ENCODE results near the gene ZCCHC14. TPM values are rescaled to one million over a fixed set of nuclear protein-coding genes. Genes with fewer than 3 reads are reported as not detected.
"Not testable (repeated sequence)": the region's sequence is repeated elsewhere in the genome, so short reads cannot be mapped to it uniquely, and the experiment has no call there.

The ZCCHC14 gene
- total and polyA plus RNA-seq, 2 of the 13 experiments (the other 11 are each of a cell fraction or from before 2014, with no cell fraction given) = 12.4 to 12.5 TPM

- CTCF ChIA-PET (ENCODE audit: low intra/inter-chr PET ratio, low total read pairs); ATAC-seq; H2AFZ ChIP-seq (ENCODE audit: low read length); FAIRE-seq; H3K27me3 ChIP-seq (ENCODE audit: control insufficient read depth in 1 of 2, insufficient read depth in 2 of 2, low read length in 2 of 2); H3K36me3 ChIP-seq (replicated peaks in 1 of 2; ENCODE audit: control insufficient read depth in 1 of 2, insufficient read depth in 2 of 2, low read length in 2 of 2); H3K9me3 ChIP-seq (ENCODE audit: low read length); TF ChIP-seq NR2F6 (CRISPR knock-in tag; IDR thresholded peaks at IDR 0.05): not testable (repeated sequence)
- peak overlapping the region; percentile 84 for H3K4me2 ChIP-seq (ENCODE audit: low read depth, low read length)
- H3K9ac ChIP-seq (ENCODE audit: insufficient read depth, low read depth, low read length) = peak overlapping the region; percentile 100
- intact Hi-C loops (cut with micrococcal nuclease; ENCODE audit: unreplicated experiment) (loop anchor here (2.0 to 10.0 kb wide), 3 partner anchors 68 to 470 kb away; partner anchors contain the start of gene C16orf95), in situ Hi-C loops (cut with HindIII; ENCODE audit: extremely low pct_ligation_motif_present, low pct_unique_long_range_greater_than_20kb) (loop anchor here (25.0 kb wide), 1 partner anchor 477 kb away; the partner anchor contains the start of gene SLC7A5)
- POLR2A ChIA-PET = interaction anchor here (2.5 to 14.0 kb wide), 4 partner anchors 10 to 67 kb away, joined by 13 to 265 read pairs (median 105); partner anchors contain the start of genes C16orf95 and MAP1LC3B
- peak; percentile 57 for DNase-seq (ENCODE audit: low spot score)
- peaks cover 23% of the 10 kb centered on the region for H4K20me1 ChIP-seq (ENCODE audit: insufficient read depth, low read length)
- H3K4me1 ChIP-seq (ENCODE audit: insufficient read depth, low read length) = peaks cover 54% of the 10 kb centered on the region
- 9% methylated on average over 12 of the region's 12 CpGs for WGBS (ENCODE audit: low lambda C conversion rate)
- H3K4me3 ChIP-seq (replicated peaks in 1 of 3; ENCODE audit: insufficient read depth in 1 of 3, low read depth in 2 of 3, low read length in 3 of 3) = peak overlapping the region; percentile 78 to 100 (median 96)
- H3K27ac ChIP-seq (ENCODE audit: extremely low read length, insufficient read depth, low read length) = peak overlapping the region; percentile 100
- H3K79me2 ChIP-seq (ENCODE audit: insufficient read depth, low read length) = peaks cover 41% of the 10 kb centered on the region
- TSS peak; percentile 33 for BruUV-seq (replicated peaks)
- TF ChIP-seq HDAC2 (CRISPR knock-in tag; IDR thresholded peaks at IDR 0.05) (0 out of 2 replicates have a peak, but pooled peaks have one; percentile 2), NR2F6 (IDR thresholded peaks at IDR 0.05) (0 out of 2 replicates have a peak, but pooled peaks have one; percentile 33), ZNF121 (CRISPR knock-in tag; IDR thresholded peaks at IDR 0.05) (peak; percentile 5; the same call in 1 of the 2 replicates), RARA (CRISPR knock-in tag; IDR thresholded peaks at IDR 0.05) (peak; percentile 69), ZFP36L1 (CRISPR knock-in tag; IDR thresholded peaks at IDR 0.05) (0 out of 2 replicates have a peak, but pooled peaks have one; percentile 31), ZNF567 (CRISPR knock-in tag; IDR thresholded peaks at IDR 0.05; ENCODE audit: borderline replicate concordance) (0 out of 2 replicates have a peak, but pooled peaks have one; percentile 65), MEF2D (CRISPR knock-in tag; IDR thresholded peaks at IDR 0.05) (0 out of 2 replicates have a peak, but pooled peaks have one; percentile 80), TARDBP (CRISPR knock-in tag; IDR thresholded peaks at IDR 0.05) (0 out of 2 replicates have a peak, but pooled peaks have one; percentile 16), FOXA3 (CRISPR knock-in tag; IDR thresholded peaks at IDR 0.05) (peak; percentile 20; the same call in 1 of the 2 replicates), ADNP (CRISPR knock-in tag; IDR thresholded peaks at IDR 0.05) (0 out of 2 replicates have a peak, but pooled peaks have one; percentile 9), SP5 (CRISPR knock-in tag; IDR thresholded peaks at IDR 0.05; ENCODE audit: borderline replicate concordance, low read depth) (peak; percentile 75), FOXP1 (IDR thresholded peaks at IDR 0.05) (peak; percentile 83), FOXP1 (CRISPR knock-in tag; IDR thresholded peaks at IDR 0.05) (peak; percentile 90), NR2F1 (CRISPR knock-in tag; IDR thresholded peaks at IDR 0.05) (peak in 1 of 2 experiments; percentile 11; a peak in 1 of 4 replicates), TFE3 (CRISPR knock-in tag; IDR thresholded peaks at IDR 0.05) (peak; percentile 14; the same call in 1 of the 2 replicates), ZNF510 (CRISPR knock-in tag; IDR thresholded peaks at IDR 0.05; ENCODE audit: low read depth) (peak; percentile 2; the same call in 1 of the 2 replicates), BHLHE40 (IDR thresholded peaks at IDR 0.05; ENCODE audit: low read length) (peak; percentile 33; the same call in 1 of the 2 replicates), ATF4 (CRISPR knock-in tag; IDR thresholded peaks at IDR 0.05) (0 out of 4 replicates have a peak, but pooled peaks of 1 of the 2 experiments have one; percentile 11), ZNF441 (CRISPR knock-in tag; IDR thresholded peaks at IDR 0.05; ENCODE audit: borderline replicate concordance) (0 out of 2 replicates have a peak, but pooled peaks have one; percentile 22), ZNF770 (CRISPR knock-in tag; IDR thresholded peaks at IDR 0.05) (peak; percentile 91; the same call in 1 of the 2 replicates), TBX3 (IDR thresholded peaks at IDR 0.05; ENCODE audit: borderline replicate concordance) (peak; percentile 30; the same call in 1 of the 2 replicates)
Observed at GRCh38 chr16:87384875-87385167, 108.0 kb downstream of the ZCCHC14 start.

All from HepG2 (cell line).